Sigmoid colon (tissue), 4 donors: ENCODE data around the gene PDE3B.

Experiments used
- CTCF ChIP-seq, 4 experiments: fragments of 450-650 bp in 3 of 4; fragments of 200-600 bp in 1 of 4; IDR thresholded peaks; one replicate each; pipeline ENCODE4 v1.5.1; 2016 to 2019; ENCODE audit warnings: antibody characterized with exemption in 4 of 4, mild to moderate bottlenecking in 3 of 4, moderate library complexity in 2 of 4
- EP300 ChIP-seq, 4 donors: sonication (generic); formaldehyde crosslinking; IDR thresholded peaks; one replicate each; pipeline ENCODE4 v1.6.1; 2017; ENCODE audit warnings: antibody characterized with exemption in 4 of 4
- POLR2A ChIP-seq, 2 donors: fragments of 450-650 bp; IDR thresholded peaks; one replicate each; pipeline ENCODE4 v1.6.1; 2016; ENCODE audit warnings: antibody characterized with exemption in 2 of 2, mild to moderate bottlenecking in 2 of 2, moderate library complexity in 2 of 2
- POLR2AphosphoS5 ChIP-seq, 4 donors: sonication (generic); formaldehyde crosslinking; IDR thresholded peaks; one replicate each; pipeline ENCODE4 v1.6.1; 2017; ENCODE audit warnings: antibody characterized with exemption in 4 of 4

GRCh38 chr11:14860511-14860910 lies 216.9 kb downstream of the PDE3B start:
- TF ChIP-seq CTCF (IDR thresholded peaks at IDR 0.05) (no peak), POLR2A (IDR thresholded peaks at IDR 0.05) (no peak), POLR2AphosphoS5 (IDR thresholded peaks at IDR 0.05) (no peak), EP300 (IDR thresholded peaks at IDR 0.05) (no peak)
